GM18508 (cell line): Measurements from ENCODE around the gene CNKSR3.
A peak's percentile ranks its signal among the peaks of the same experiment; 100 is the strongest.

ENCODE experiments used
- ATAC-seq: cut with Tn5 transposase; IDR thresholded peaks from one replicate; pipeline ENCODE4 v1.9.1; 2021; ENCODE audit warnings: moderate number of reproducible peaks; ENCODE audit not compliant: insufficient read depth, unreplicated experiment

Gene CNKSR3

GRCh38 chr6:154504865-154505449 is 5.5 kb downstream of the CNKSR3 start:
- no peak for ATAC-seq

GRCh38 chr6:154504102-154504501 is 6.4 kb downstream of the CNKSR3 start:
- ATAC-seq = no peak

- no peak for ATAC-seq
Measured at GRCh38 chr6:154503658-154504057, 6.8 kb downstream of the CNKSR3 start.

- ATAC-seq = no peak
Measured at GRCh38 chr6:154502553-154502952, 7.9 kb downstream of the CNKSR3 start.

- ATAC-seq = no peak
Measured at GRCh38 chr6:154501578-154501868, 9.0 kb downstream of the CNKSR3 start.

GRCh38 chr6:154500769-154501577 is 9.5 kb downstream of the CNKSR3 start:
- no peak for ATAC-seq

GRCh38 chr6:154499855-154500589 is 10.5 kb downstream of the CNKSR3 start:
- ATAC-seq = no peak

GRCh38 chr6:154498340-154498934 is 12.0 kb downstream of the CNKSR3 start:
- no peak for ATAC-seq

GRCh38 chr6:154496793-154497517 is 13.5 kb downstream of the CNKSR3 start:
- ATAC-seq = no peak

- no peak for ATAC-seq
Measured at GRCh38 chr6:154496186-154496585, 14.3 kb downstream of the CNKSR3 start.

GRCh38 chr6:154494592-154495311 is 15.7 kb downstream of the CNKSR3 start:
- ATAC-seq = no peak

GRCh38 chr6:154491567-154492470 is 18.7 kb downstream of the CNKSR3 start:
- peak; percentile 69 for ATAC-seq

GRCh38 chr6:154489822-154490221 is 20.7 kb downstream of the CNKSR3 start:
- no peak for ATAC-seq

- no peak for ATAC-seq
Measured at GRCh38 chr6:154488802-154489437, 21.6 kb downstream of the CNKSR3 start.

GRCh38 chr6:154488248-154488593 is 22.3 kb downstream of the CNKSR3 start:
- no peak for ATAC-seq

- no peak for ATAC-seq
Measured at GRCh38 chr6:154487367-154488247, 22.9 kb downstream of the CNKSR3 start.

- no peak for ATAC-seq
Measured at GRCh38 chr6:154485815-154486214, 24.7 kb downstream of the CNKSR3 start.
